RWPE1 (cell line): ENCODE data around the gene ANKAR.
"Not testable (repeated sequence)": the region's sequence is repeated elsewhere in the genome, so short reads cannot be mapped to it uniquely, and the experiment has no call there.

ENCODE experiments used
- CTCF ChIA-PET: fragments of 350-600 bp; sonication (Branson Sonifier 250); formaldehyde crosslinking; extraction: SDS; loops from one replicate; lab custom pipeline; 2021; lab: Yijun Ruan, JAX
- POLR2A ChIA-PET: fragments of 400-600 bp; formaldehyde crosslinking; extraction: SDS; loops from one replicate; lab custom pipeline; 2020; ENCODE audit warnings: antibody characterized with exemption; ENCODE audit not compliant: low non-redundant PET; lab: Yijun Ruan, JAX
- DNase-seq: peaks from one replicate; pipeline ENCODE4 v3.0.0; 2012; ENCODE audit warnings: low spot score
- H3K27ac ChIP-seq: fragments of 450-650 bp; 2 replicates; pipeline ENCODE4 v1.5.1; 2017
- CTCF ChIP-seq: fragments of 450-650 bp; conservative IDR thresholded peaks from 2 replicates; pipeline ENCODE4 v1.5.1; 2017; ENCODE audit warnings: low read depth, mild to moderate bottlenecking

Gene ANKAR

GRCh38 chr2:189700681-189701080 is 26.2 kb downstream of the ANKAR start:
- H3K27ac ChIP-seq = no peak overlapping the region
- POLR2A ChIA-PET = no interaction called here
- TF ChIP-seq CTCF = no peak
- CTCF ChIA-PET = interaction anchor here (1.4 kb wide), 1 partner anchor 40 kb away, joined by 8 read pairs; the partner anchor contains the start of gene ASNSD1
- no peak for DNase-seq

- ChIA-PET CTCF (interaction anchor here (0.7 to 1.5 kb wide), 3 partner anchors 41 to 136 kb away, joined by 4 to 8 read pairs (median 5); partner anchors contain the start of gene ASNSD1), POLR2A (no interaction called here)
- DNase-seq = no peak
- H3K27ac ChIP-seq = no peak overlapping the region
- no peak for TF ChIP-seq CTCF
Observed at GRCh38 chr2:189702071-189702470, 27.6 kb downstream of the ANKAR start.

GRCh38 chr2:189709501-189710221 is 35.2 kb downstream of the ANKAR start:
- no peak for DNase-seq
- ChIA-PET POLR2A (no interaction called here), CTCF (interaction anchor here (0.5 to 1.6 kb wide), 2 partner anchors 40 to 49 kb away, joined by 3 read pairs; partner anchors contain the start of gene ASNSD1)
- no peak overlapping the region for H3K27ac ChIP-seq
- no peak for TF ChIP-seq CTCF

- H3K27ac ChIP-seq, DNase-seq, POLR2A ChIA-PET, CTCF ChIA-PET: not testable (repeated sequence)
Observed at GRCh38 chr2:189717593-189717992, 43.1 kb downstream of the ANKAR start.

- no peak for DNase-seq
- POLR2A ChIA-PET = no interaction called here
- H3K27ac ChIP-seq = no peak overlapping the region
- CTCF ChIA-PET = interaction anchor here (0.6 kb wide), 1 partner anchor 281 kb away, joined by 5 read pairs; no protein-coding TSS in a partner anchor
- TF ChIP-seq CTCF = no peak
Observed at GRCh38 chr2:189719571-189719970, 45.1 kb downstream of the ANKAR start.

GRCh38 chr2:189723192-189723591 is 48.7 kb downstream of the ANKAR start:
- POLR2A ChIA-PET = no interaction called here
- no peak overlapping the region for H3K27ac ChIP-seq
- DNase-seq = no peak
- CTCF ChIA-PET = interaction anchor here (0.6 kb wide), 2 partner anchors 30 to 620 kb away, joined by 3 read pairs; no protein-coding TSS in a partner anchor
- TF ChIP-seq CTCF = no peak
